ENCODE measurements around the gene GYG2. TPM values are rescaled to one million over a fixed set of nuclear protein-coding genes. Genes with fewer than 3 reads are reported as not detected.

The GYG2 gene
- total RNA-seq, 4 donors from 2014 or later: 3.2 to 9.6 (median 5.3) TPM

- Histone ChIP-seq H3K27ac (no peak overlapping the region), H3K9me3 (no peaks in the 10 kb centered on the region), H3K4me3 (no peak overlapping the region), H3K36me3 (no peaks in the 10 kb centered on the region), H3K4me1 (peaks cover 20% of the 10 kb centered on the region), H3K27me3 (no peaks in the 10 kb centered on the region)
- DNase-seq (ENCODE audit: low spot score in 2 of 2): no peak
- 64% methylated on average over 13 of the region's 13 CpGs for WGBS
- TF ChIP-seq EP300 (IDR thresholded peaks at IDR 0.05) (no peak), POLR2A (IDR thresholded peaks at IDR 0.05) (no peak), POLR2AphosphoS5 (IDR thresholded peaks at IDR 0.05) (no peak)
- TF ChIP-seq, protein P1, sequence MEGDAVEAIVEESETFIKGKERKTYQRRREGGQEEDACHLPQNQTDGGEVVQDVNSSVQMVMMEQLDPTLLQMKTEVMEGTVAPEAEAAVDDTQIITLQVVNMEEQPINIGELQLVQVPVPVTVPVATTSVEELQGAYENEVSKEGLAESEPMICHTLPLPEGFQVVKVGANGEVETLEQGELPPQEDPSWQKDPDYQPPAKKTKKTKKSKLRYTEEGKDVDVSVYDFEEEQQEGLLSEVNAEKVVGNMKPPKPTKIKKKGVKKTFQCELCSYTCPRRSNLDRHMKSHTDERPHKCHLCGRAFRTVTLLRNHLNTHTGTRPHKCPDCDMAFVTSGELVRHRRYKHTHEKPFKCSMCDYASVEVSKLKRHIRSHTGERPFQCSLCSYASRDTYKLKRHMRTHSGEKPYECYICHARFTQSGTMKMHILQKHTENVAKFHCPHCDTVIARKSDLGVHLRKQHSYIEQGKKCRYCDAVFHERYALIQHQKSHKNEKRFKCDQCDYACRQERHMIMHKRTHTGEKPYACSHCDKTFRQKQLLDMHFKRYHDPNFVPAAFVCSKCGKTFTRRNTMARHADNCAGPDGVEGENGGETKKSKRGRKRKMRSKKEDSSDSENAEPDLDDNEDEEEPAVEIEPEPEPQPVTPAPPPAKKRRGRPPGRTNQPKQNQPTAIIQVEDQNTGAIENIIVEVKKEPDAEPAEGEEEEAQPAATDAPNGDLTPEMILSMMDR (IDR thresholded peaks at IDR 0.05): no peak
Observed at GRCh38 chrX:2898846-2899512, 70.2 kb downstream of the GYG2 start.

DNA sequence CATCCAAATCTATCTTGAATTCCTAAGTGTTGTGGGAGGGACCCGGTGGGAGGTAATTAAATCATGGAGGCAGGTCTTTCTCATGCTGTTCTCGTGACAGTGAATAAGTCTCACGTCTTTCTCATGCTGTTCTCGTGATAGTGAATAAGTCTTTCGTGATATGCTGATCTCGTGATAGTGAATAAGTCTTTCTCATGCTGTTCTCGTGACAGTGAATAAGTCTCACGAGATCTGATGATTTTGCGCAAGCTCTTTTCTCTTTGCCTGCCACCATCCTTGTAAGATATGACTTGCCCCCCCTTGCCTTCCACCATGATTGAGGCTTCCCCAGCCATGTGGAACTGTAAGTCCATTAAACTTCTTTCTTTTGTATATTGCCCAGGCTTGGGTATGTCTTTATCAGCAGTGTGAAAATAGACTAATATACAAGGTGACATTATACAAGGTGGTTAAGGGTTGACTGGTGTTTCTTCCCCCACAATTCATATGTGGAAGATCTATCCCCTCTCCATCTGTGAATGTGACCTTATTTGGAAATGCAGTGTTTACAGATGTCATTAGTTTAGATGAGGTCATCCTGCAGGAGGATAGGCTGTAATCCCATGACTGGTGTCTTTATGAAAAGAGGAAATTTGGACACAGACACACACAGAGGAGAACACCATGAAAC is 72.8 kb downstream of the GYG2 start:
- Histone ChIP-seq H3K4me3 (no peak overlapping the region), H3K27ac (no peak overlapping the region), H3K9me3 (no peaks in the 10 kb centered on the region), H3K4me1 (peaks cover 18% of the 10 kb centered on the region), H3K27me3 (no peaks in the 10 kb centered on the region), H3K36me3 (no peaks in the 10 kb centered on the region)
- 88% methylated on average over 9 of the region's 9 CpGs for WGBS
- DNase-seq (ENCODE audit: low spot score in 2 of 2): no peak
- TF ChIP-seq EP300 (IDR thresholded peaks at IDR 0.05) (no peak), POLR2AphosphoS5 (IDR thresholded peaks at IDR 0.05) (no peak), POLR2A (IDR thresholded peaks at IDR 0.05) (no peak)
- TF ChIP-seq, protein P1 (IDR thresholded peaks at IDR 0.05): no peak

DNA sequence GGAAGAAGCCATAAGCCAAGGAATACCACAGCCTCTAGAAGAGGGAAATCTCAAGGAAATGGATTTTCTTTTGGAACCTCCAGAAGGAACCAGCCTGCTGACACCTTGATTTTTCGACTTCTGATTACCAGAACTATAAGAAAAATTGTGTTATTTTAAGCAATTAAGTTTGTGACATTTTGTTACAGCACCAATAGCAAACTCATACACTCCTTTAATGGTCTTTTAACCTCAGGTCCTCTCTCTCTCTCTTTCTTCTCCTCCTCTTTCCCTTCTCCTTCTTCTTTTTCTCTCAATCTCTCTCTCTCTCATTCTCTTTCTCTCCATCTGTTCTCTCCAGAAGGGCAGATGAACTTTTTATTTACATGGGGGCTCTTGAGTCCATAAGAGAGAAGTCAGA is 74.1 kb downstream of the GYG2 start:
- 96% methylated on average over 1 of the region's 1 CpG for WGBS
- DNase-seq (ENCODE audit: low spot score in 2 of 2): no peak

DNA sequence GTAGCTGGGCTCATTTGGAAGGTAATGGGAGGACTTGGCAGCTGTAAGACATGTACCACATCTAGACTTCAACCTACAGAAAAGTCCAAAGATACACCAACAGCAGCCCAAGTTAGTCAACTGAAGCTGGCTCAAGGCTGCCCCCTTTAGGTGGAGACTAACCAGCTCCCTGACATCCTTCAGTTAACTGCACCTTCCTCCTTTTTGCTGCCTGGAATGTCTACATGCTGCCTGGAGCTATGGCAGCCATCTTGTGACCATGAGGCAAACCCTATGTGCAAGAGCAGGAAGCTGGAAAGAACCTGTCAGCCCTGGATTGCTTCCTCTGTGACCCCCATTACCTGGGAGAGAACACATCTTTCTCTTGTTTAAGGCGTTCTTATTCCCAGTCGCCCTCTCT is 74.6 kb downstream of the GYG2 start:
- 92% methylated on average over 2 of the region's 2 CpGs for WGBS
- Histone ChIP-seq H3K4me3 (no peak overlapping the region), H3K4me1 (peaks cover 3% of the 10 kb centered on the region), H3K27me3 (no peaks in the 10 kb centered on the region), H3K9me3 (no peaks in the 10 kb centered on the region), H3K27ac (no peak overlapping the region), H3K36me3 (peaks cover 9% of the 10 kb centered on the region)
- TF ChIP-seq POLR2AphosphoS5 (IDR thresholded peaks at IDR 0.05) (no peak), POLR2A (IDR thresholded peaks at IDR 0.05) (no peak), EP300 (IDR thresholded peaks at IDR 0.05) (no peak)
- TF ChIP-seq, protein P1 (IDR thresholded peaks at IDR 0.05): no peak
- DNase-seq (ENCODE audit: low spot score in 2 of 2): no peak

More for the DNA sequence above, 74.1 kb downstream of the GYG2 start:
- peaks cover 7% of the 10 kb centered on the region for H3K4me1 ChIP-seq
- H3K27ac ChIP-seq: no peak overlapping the region
- H3K27me3 ChIP-seq: no peaks in the 10 kb centered on the region
- H3K9me3 ChIP-seq: no peaks in the 10 kb centered on the region
- peaks cover 8% of the 10 kb centered on the region for H3K36me3 ChIP-seq
- H3K4me3 ChIP-seq: no peak overlapping the region
- TF ChIP-seq EP300 (IDR thresholded peaks at IDR 0.05) (no peak), POLR2AphosphoS5 (IDR thresholded peaks at IDR 0.05) (no peak), POLR2A (IDR thresholded peaks at IDR 0.05) (no peak)
- TF ChIP-seq, protein P1 (IDR thresholded peaks at IDR 0.05): no peak

DNA sequence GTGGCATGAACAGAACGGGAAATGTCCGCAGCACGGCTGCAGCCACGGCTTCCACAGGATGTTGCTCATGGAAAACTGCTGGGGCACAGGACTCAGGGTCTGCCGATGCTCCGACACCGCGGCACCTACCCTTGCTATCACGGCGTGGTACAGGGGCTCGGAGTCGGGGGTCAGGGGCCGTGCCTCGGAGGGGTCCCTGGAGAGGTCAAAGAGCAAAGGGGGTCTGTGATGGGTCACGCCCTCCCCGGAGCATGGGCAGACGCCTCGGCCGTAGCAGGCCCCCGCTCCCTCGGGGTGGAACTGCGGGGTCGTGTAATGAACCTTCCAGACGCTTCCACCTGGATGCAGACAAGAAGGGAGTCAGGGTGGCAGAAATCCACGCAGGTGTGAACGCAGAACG is 78.6 kb downstream of the GYG2 start:
- no peak for DNase-seq (ENCODE audit: low spot score in 2 of 2)
- Histone ChIP-seq H3K27ac (no peak overlapping the region), H3K4me1 (no peaks in the 10 kb centered on the region), H3K9me3 (no peaks in the 10 kb centered on the region), H3K36me3 (peaks cover 9% of the 10 kb centered on the region), H3K27me3 (no peaks in the 10 kb centered on the region), H3K4me3 (no peak overlapping the region)
- TF ChIP-seq POLR2A (IDR thresholded peaks at IDR 0.05): no peak
- no peak for TF ChIP-seq EP300 (IDR thresholded peaks at IDR 0.05)
- TF ChIP-seq, protein P1 (IDR thresholded peaks at IDR 0.05): no peak
- TF ChIP-seq POLR2AphosphoS5 (IDR thresholded peaks at IDR 0.05): no peak
- 93% methylated on average over 27 of the region's 27 CpGs for WGBS
